Hematopoietic multipotent progenitor cell treated with erythropoietin and hydrocortisone succinate and interleukin-3 and kit ligand, for 6 days (in vitro differentiated cells): ENCODE data around the gene ZNF695.

Experiments
- DNase-seq: peaks from one replicate; pipeline ENCODE4 v3.0.0-alpha.2; 2015

The ZNF695 gene

DNA sequence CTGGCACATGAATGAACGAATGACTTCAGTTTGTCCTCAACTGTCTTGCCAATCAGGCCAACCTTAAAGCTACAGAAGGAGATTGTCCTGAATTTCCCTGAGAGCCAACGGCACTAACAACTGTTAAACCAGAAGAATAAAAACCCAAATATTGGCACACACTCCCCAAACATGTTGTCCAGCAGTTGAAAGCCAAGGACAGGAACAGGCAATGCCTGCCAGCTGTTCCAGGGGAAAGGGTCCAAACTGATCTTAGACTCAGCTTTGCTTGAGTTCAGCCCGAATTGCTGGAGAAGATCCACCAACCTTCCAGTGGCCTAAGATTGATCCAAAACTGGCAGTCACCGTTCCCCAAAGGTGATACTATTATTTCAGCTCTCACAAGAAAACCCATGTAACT is 53.7 kb downstream of the ZNF695 start:
- no peak for DNase-seq

DNA sequence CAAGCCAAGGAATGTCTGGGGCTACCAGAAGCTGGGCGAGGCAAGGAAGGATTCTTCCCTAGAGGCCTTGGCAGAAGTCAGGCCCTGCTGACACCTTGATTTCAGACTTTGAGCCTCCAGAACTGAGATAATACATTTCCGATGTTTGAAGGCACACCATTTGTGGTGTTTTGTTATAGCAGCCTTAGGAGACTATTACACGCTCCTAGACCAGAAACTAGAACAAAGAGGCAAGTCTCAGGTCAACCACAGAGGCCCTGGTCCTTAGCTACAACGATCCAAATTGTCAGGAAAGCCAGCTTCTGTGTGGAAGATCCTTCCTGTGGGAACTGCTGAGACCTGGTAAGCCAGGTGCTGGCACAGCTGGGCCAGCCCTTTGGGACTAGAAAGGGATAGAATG is 56.4 kb downstream of the ZNF695 start:
- DNase-seq = no peak

DNA sequence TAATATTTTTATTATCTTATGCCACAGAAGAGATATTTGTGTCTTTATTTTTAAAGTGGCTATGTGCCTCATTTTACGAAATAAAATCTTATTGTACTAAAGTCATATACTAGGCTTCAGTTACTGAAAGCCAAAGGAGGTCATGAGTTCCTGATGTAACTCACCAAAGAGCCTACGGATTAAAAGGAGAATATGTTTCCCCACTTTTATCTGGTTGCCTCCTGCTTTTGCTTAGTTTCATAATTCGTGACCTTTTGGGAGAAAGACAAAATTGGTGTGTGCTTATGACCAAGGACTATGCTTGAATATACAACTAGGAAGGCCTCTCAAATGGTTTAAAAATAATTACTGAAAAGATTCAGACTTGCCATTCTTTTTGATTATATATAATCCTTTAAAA is 57.9 kb downstream of the ZNF695 start:
- DNase-seq = no peak

DNA sequence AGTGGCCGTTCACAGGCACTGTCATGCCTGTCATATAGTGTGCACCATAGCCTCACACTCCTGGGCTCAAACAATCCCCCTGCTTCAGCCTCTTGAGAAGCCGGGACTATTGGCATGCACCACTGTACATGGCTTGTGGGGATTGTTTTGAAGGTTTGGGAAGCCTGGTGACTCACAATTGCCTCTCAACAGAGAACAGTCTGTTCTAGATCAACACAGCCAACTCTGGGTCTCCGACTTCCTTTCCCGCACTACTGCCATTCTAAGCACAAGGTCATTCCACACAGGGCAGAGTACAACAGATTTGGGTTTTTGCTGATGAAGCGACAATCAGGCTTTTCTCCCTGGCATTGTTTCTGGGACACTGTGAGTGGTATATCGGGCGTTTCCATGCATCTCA is 60.6 kb downstream of the ZNF695 start:
- DNase-seq = no peak

DNA sequence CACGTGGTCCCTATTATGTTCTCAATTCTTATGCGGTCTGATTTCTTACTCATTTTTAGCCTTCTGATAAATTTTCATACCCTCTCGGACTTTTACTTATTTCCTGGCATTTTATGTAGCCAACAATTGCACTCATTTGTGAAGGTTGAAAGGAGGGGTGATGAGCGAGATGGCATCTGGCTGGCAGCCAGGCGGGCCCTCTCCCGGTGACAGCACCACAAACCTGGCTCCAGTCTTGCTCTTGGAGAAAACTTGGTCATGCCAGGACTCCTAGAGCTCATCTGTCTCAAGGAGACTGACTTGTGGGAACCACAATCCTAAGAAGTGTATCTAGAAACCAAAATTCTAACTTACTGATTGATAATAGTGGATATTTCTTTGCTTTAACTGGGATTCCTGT is 61.5 kb downstream of the ZNF695 start:
- no peak for DNase-seq
